HG02588 (cell line): ENCODE data around the gene ABLIM2.

Experiments used
- ATAC-seq: cut with Tn5 transposase; IDR thresholded peaks from one replicate; pipeline ENCODE4 v1.9.1; 2021; ENCODE audit warnings: mild to moderate bottlenecking, moderate library complexity; ENCODE audit not compliant: unreplicated experiment

The ABLIM2 gene

GRCh38 chr4:7968262-7968896 lies 190.2 kb downstream of the ABLIM2 start:
- ATAC-seq: no peak

- no peak for ATAC-seq
Measured at GRCh38 chr4:7967501-7968261, 190.9 kb downstream of the ABLIM2 start.

- ATAC-seq: no peak
Measured at GRCh38 chr4:7967063-7967440, 191.6 kb downstream of the ABLIM2 start.

GRCh38 chr4:7966281-7967062 lies 192.1 kb downstream of the ABLIM2 start:
- ATAC-seq: no peak

- no peak for ATAC-seq
Measured at GRCh38 chr4:7964890-7965662, 193.5 kb downstream of the ABLIM2 start.

GRCh38 chr4:7964459-7964858 lies 194.2 kb downstream of the ABLIM2 start:
- ATAC-seq: no peak

- ATAC-seq: no peak
Measured at GRCh38 chr4:7963691-7964090, 194.9 kb downstream of the ABLIM2 start.

- ATAC-seq: no peak
Measured at GRCh38 chr4:7962609-7963508, 195.8 kb downstream of the ABLIM2 start.

- peak; percentile 62 for ATAC-seq
Measured at GRCh38 chr4:7960790-7961655, 197.6 kb downstream of the ABLIM2 start.

GRCh38 chr4:7960017-7960789 lies 198.4 kb downstream of the ABLIM2 start:
- no peak for ATAC-seq

- no peak for ATAC-seq
Measured at GRCh38 chr4:7959078-7959477, 199.5 kb downstream of the ABLIM2 start.

- ATAC-seq: no peak
Measured at GRCh38 chr4:7956934-7957656, 201.5 kb downstream of the ABLIM2 start.

- no peak for ATAC-seq
Measured at GRCh38 chr4:7956270-7956808, 202.3 kb downstream of the ABLIM2 start.

GRCh38 chr4:7955393-7955792 lies 203.2 kb downstream of the ABLIM2 start:
- ATAC-seq: no peak

- ATAC-seq: no peak
Measured at GRCh38 chr4:7952615-7953014, 206.0 kb downstream of the ABLIM2 start.

GRCh38 chr4:7950301-7951092 lies 208.1 kb downstream of the ABLIM2 start:
- no peak for ATAC-seq

GRCh38 chr4:7949759-7950158 lies 208.9 kb downstream of the ABLIM2 start:
- ATAC-seq: no peak
